OCI-LY3 (cell line): Measurements from ENCODE around the gene PPIB.

Experiments
- H2AFZ ChIP-seq: fragments of 200-600, 300-600 bp; shearing (Covaris generic); 2 replicates; pipeline ENCODE4 v1.6.0; 2014; ENCODE audit warnings: antibody characterized with exemption, low read depth, low read length
- H3K27ac ChIP-seq: fragments of 200-600, 300-600 bp; sonication (generic); 2 replicates; pipeline ENCODE4 v1.5.1; 2014; ENCODE audit warnings: mild to moderate bottlenecking, low read length, moderate library complexity, mixed read lengths
- H3K27me3 ChIP-seq: fragments of 200-600, 300-600 bp; sonication (generic); 2 replicates; pipeline ENCODE4 v1.6.1; 2014; ENCODE audit warnings: low read depth, low read length, mixed read lengths
- H3K36me3 ChIP-seq: fragments of 200-600, 300-600 bp; sonication (generic); replicated peaks from 2 replicates; pipeline ENCODE3; 2014; ENCODE audit warnings: low read depth, low read length, mixed read lengths
- H3K4me1 ChIP-seq: fragments of 300-600, 200-600 bp; sonication (generic); 2 replicates; pipeline ENCODE4 v1.6.1; 2014; ENCODE audit warnings: low read length, mixed read lengths
- H3K4me2 ChIP-seq: fragments of 200-600, 300-600 bp; sonication (generic); 2 replicates; pipeline ENCODE4 v1.6.1; 2014; ENCODE audit warnings: low read length, mixed read lengths
- H3K4me3 ChIP-seq: fragments of 300-600, 200-600 bp; sonication (generic); 2 replicates; pipeline ENCODE4 v1.5.1; 2014; ENCODE audit warnings: antibody characterized with exemption, mild to moderate bottlenecking, low read length, moderate library complexity
- H3K79me2 ChIP-seq: fragments of 300-600, 200-600 bp; shearing (Covaris generic); 2 replicates; pipeline ENCODE4 v1.6.1; 2014; ENCODE audit warnings: mild to moderate bottlenecking, low read length, mixed read lengths
- H3K9ac ChIP-seq: fragments of 300-600, 200-600 bp; shearing (Covaris generic); 2 replicates; pipeline ENCODE4 v1.6.0; 2014; ENCODE audit warnings: mild to moderate bottlenecking, low read length, moderate library complexity
- H3K9me3 ChIP-seq: fragments of 200-600, 300-600 bp; shearing (Covaris generic); 2 replicates; pipeline ENCODE4 v1.6.1; 2014; ENCODE audit warnings: low read length, mixed read lengths; ENCODE audit not compliant: insufficient read depth
- H4K20me1 ChIP-seq: fragments of 200-600, 300-600 bp; sonication (generic); 2 replicates; pipeline ENCODE4 v1.6.1; 2016; ENCODE audit warnings: low read length, mixed read lengths; ENCODE audit not compliant: insufficient read depth
- EZH2phosphoT487 ChIP-seq: fragments of 200-600 bp; shearing (Covaris generic); IDR thresholded peaks from 2 replicates; pipeline ENCODE4 v1.6.1; 2018; ENCODE audit warnings: antibody characterized with exemption, mixed run types, low read depth
- TF ChIP-seq, protein P1 (sequence below): fragments of 200-600, 300-600 bp; sonication (generic); IDR thresholded peaks from 2 replicates; pipeline ENCODE4 v1.5.1; 2014; ENCODE audit warnings: antibody characterized with exemption, low read length, low read depth

PPIB gene

DNA sequence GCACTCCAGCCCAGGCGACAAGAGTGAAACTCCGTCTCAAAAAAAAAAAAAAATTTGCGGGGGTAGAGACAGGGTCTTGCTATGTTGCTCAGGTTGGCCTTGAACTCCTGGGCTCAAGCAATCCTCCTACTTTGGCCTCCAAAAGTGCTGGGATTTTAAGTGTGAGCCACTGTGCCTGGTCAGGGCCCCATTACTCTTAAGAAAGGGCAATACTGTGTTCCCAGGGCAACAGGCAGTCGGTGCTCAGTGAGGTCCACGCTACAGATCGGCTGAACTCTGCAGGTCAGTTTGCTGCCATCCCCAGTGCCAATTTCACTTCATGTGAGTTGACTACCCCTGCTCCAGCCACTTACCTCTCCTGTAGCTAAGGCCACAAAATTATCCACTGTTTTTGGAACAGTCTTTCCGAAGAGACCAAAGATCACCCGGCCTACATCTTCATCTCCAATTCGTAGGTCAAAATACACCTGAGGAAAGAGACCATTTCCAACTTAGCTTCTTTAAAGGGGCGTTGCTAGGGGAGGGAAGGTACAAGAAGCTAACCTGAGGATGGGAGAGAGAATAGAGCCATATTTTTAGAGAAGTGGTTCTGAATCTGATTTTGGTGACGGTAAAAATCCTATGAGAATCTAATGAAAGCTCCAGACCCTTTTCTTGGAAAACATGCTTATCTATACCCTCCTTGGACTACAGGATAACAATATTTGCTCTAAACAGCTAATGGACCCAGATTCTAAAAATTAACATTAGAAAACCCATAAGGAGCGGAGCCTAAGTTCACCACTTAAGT lies 939 bp downstream of the PPIB start:
- peak overlapping the region; percentile 100 for H3K4me2 ChIP-seq
- H3K79me2 ChIP-seq = peaks cover 42% of the 10 kb centered on the region
- peaks cover 23% of the 10 kb centered on the region for H3K4me1 ChIP-seq
- H3K36me3 ChIP-seq = peaks cover 42% of the 10 kb centered on the region
- H3K27me3 ChIP-seq = no peaks in the 10 kb centered on the region
- no peak overlapping the region for H2AFZ ChIP-seq
- peak overlapping the region; percentile 100 for H3K9ac ChIP-seq
- peak overlapping the region; percentile 99 for H3K4me3 ChIP-seq
- peak overlapping the region; percentile 53 for H3K27ac ChIP-seq
- H4K20me1 ChIP-seq = peaks cover 20% of the 10 kb centered on the region
- TF ChIP-seq, protein P1, sequence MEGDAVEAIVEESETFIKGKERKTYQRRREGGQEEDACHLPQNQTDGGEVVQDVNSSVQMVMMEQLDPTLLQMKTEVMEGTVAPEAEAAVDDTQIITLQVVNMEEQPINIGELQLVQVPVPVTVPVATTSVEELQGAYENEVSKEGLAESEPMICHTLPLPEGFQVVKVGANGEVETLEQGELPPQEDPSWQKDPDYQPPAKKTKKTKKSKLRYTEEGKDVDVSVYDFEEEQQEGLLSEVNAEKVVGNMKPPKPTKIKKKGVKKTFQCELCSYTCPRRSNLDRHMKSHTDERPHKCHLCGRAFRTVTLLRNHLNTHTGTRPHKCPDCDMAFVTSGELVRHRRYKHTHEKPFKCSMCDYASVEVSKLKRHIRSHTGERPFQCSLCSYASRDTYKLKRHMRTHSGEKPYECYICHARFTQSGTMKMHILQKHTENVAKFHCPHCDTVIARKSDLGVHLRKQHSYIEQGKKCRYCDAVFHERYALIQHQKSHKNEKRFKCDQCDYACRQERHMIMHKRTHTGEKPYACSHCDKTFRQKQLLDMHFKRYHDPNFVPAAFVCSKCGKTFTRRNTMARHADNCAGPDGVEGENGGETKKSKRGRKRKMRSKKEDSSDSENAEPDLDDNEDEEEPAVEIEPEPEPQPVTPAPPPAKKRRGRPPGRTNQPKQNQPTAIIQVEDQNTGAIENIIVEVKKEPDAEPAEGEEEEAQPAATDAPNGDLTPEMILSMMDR = no peak
- TF ChIP-seq EZH2phosphoT487 = no peak
- H3K9me3 ChIP-seq = no peaks in the 10 kb centered on the region

DNA sequence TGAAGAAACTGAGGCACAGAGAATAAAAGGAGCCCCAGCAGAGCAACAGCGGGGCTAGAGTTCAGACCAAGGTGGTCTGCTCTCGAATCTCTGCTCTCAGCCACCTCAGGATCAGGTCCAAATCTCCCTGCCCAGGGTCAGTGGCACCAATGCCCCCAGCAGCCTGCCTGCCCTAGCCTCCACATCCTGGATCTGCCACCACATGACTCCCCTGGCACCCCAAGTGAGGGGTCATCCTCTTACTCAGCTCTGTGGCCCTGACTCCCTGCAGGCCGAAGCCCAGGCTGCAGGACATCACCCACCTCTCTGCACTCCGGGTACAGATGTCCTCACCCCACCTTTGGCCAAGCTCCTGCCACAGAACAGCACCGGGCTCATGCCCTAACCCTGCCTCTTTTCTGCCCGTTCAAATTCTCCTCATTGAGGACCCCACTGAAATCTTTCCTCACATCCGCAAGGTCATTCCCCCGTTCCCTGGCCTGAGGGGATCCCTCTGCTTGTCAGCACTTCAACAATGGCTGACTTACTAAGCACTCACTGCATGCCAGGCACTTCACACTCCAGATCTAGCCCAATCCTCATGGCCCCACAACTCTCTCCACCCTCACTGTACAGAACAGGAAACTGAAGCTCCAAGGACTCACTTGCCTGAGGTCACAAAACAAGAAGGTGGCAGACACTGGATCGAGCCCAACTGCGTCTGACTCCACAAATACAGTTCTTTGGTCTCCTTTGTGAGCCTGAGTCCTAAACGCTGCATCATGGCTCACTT lies 4.3 kb downstream of the PPIB start:
- H3K4me3 ChIP-seq = no peak overlapping the region
- peaks cover 16% of the 10 kb centered on the region for H3K4me1 ChIP-seq
- H4K20me1 ChIP-seq = peaks cover 35% of the 10 kb centered on the region
- H3K79me2 ChIP-seq = peaks cover 42% of the 10 kb centered on the region
- H2AFZ ChIP-seq = no peak overlapping the region
- no peak overlapping the region for H3K27ac ChIP-seq
- no peaks in the 10 kb centered on the region for H3K9me3 ChIP-seq
- H3K27me3 ChIP-seq = no peaks in the 10 kb centered on the region
- TF ChIP-seq EZH2phosphoT487 = no peak
- TF ChIP-seq, protein P1 = no peak
- no peak overlapping the region for H3K4me2 ChIP-seq
- H3K9ac ChIP-seq = no peak overlapping the region
- peaks cover 63% of the 10 kb centered on the region for H3K36me3 ChIP-seq

DNA sequence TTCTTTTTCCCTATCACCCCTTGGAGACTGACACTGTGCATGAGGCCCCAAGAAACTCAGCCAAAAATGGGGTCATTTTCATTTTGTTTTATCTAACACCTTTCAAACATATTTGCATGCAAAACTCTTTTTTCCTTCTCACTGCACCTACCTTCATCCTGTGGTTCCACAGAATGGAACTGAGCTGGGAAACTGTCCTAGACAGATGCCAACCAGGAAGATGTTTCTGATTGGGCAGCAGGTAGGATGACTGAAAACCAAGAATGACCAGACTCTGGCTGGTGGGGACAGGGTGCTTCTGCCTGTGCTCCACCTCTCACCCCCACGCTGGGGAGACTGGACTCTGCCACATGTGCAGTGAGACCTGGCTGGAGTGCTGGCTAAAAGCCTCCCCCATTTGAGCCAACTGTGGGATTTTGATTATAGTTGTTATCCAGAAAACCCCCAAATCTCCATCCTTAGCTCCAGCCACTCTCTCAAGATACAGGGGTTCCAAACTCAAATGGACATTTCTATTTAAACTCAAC lies 5.2 kb downstream of the PPIB start:
- Histone ChIP-seq H3K27ac (no peak overlapping the region), H3K4me3 (no peak overlapping the region), H3K9ac (no peak overlapping the region), H3K4me1 (peaks cover 24% of the 10 kb centered on the region), H3K9me3 (no peaks in the 10 kb centered on the region), H2AFZ (no peak overlapping the region), H3K79me2 (peaks cover 41% of the 10 kb centered on the region), H4K20me1 (peaks cover 35% of the 10 kb centered on the region), H3K36me3 (peaks cover 63% of the 10 kb centered on the region), H3K4me2 (no peak overlapping the region), H3K27me3 (no peaks in the 10 kb centered on the region)
- no peak for TF ChIP-seq EZH2phosphoT487
- TF ChIP-seq, protein P1 = no peak

DNA sequence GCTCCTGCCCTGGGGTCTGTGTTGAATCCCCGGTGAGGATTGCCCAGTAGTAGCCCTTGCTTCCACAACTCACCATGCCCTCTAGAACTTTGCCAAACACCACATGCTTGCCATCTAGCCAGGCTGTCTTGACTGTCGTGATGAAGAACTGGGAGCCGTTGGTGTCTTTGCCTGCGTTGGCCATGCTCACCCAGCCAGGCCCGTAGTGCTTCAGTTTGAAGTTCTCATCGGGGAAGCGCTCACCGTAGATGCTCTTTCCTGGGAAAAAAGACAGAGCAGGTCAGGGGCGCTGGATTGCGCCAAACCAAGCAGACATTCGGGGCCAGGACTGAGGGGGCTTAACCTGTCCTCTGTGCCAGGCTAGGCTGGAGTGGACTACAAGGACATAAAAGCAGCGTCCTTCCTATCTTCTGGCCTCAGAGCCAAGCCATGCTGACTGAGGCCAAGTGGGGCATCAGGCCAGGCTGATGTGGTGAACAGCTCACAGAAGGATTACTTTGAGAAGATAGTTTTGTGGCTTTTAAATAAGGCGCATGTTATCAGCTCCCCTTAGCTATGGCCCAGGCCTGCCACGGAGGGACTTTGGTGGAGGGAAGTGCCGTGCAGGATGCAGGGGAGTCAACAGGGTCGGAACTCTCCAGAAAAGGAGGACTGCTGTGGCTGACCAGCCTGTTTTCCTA lies 6.0 kb downstream of the PPIB start:
- peaks cover 35% of the 10 kb centered on the region for H4K20me1 ChIP-seq
- H3K9me3 ChIP-seq = no peaks in the 10 kb centered on the region
- peaks cover 23% of the 10 kb centered on the region for H3K4me1 ChIP-seq
- no peaks in the 10 kb centered on the region for H3K27me3 ChIP-seq
- H3K4me2 ChIP-seq = no peak overlapping the region
- peaks cover 57% of the 10 kb centered on the region for H3K36me3 ChIP-seq
- H3K9ac ChIP-seq = no peak overlapping the region
- H3K79me2 ChIP-seq = peaks cover 32% of the 10 kb centered on the region
- no peak for TF ChIP-seq EZH2phosphoT487
- TF ChIP-seq, protein P1 = no peak
- H3K27ac ChIP-seq = no peak overlapping the region
- H3K4me3 ChIP-seq = no peak overlapping the region
- no peak overlapping the region for H2AFZ ChIP-seq
